Astrocyte of the cerebellum (primary cell): ENCODE data around the gene EHBP1.

Source experiments
- DNase-seq: peaks from one replicate; pipeline ENCODE4 v3.0.0-alpha.2; 2011; ENCODE audit warnings: low read depth
- H3K4me3 ChIP-seq: 2 replicates; pipeline ENCODE4 v1.5.1; 2011; ENCODE audit warnings: mild to moderate bottlenecking, low read depth, low read length, moderate library complexity
- CTCF ChIP-seq: IDR thresholded peaks from 2 replicates; pipeline ENCODE4 v1.5.1; 2012; ENCODE audit warnings: low read length, low read depth, moderate library complexity, mild to moderate bottlenecking; ENCODE audit errors: missing control alignments
- in situ Hi-C: cut with HindIII; loops from 2 replicates; pipeline ENCODE4 v1.10.0; 2017; ENCODE audit warnings: low sequenced_read_pairs

The EHBP1 gene

GRCh38 chr2:62852254-62852653 lies 146.7 kb downstream of the EHBP1 start:
- TF ChIP-seq CTCF = no peak
- no peak for DNase-seq
- in situ Hi-C loops = no loop called here
- no peak overlapping the region for H3K4me3 ChIP-seq

DNA sequence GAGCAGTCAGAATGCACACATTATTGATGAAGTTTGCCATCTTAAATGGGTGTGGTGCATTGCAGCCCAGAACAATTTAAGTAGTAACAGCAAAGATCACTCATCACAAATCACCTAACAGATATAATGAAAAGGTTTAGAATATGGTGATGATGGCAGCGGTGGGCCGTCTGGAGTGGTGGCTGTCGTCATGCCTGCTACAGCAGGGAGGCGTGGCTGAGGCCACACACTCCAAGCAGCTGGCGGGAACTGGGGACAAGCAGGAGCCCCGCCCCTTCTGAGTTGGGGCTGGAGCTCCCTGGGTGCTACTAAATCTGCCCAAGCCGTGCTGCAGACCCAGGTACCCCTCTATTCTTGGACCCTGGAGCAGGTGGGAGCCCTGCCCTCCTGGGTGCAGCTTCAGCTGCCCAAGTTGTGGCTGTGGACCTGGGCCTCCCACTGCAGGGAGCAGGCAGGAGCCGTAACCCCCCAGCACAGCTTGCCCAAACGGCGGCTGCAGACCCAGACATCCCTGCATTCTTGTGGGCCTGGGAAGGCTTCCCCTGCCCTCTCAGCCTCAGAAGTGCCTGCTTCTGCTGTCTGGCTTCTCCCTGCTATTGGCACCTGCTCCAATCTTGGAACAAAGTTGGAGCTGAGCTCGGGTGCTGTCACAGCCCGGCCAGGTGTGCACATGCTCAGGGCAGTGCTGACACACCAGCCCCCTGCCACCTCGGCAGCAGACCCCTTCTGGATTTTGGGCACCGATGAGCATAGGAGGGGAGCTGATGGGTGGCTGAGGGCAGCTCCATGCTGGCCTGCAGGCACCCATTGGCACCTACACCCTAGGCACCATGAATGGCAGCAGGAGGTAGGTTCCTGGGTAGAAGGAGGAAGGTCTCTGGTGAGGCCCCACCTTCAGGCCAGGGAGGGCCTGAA lies 149.3 kb downstream of the EHBP1 start:
- no peak for DNase-seq
- H3K4me3 ChIP-seq = no peak overlapping the region
- in situ Hi-C loops = no loop called here
- no peak for TF ChIP-seq CTCF

DNA sequence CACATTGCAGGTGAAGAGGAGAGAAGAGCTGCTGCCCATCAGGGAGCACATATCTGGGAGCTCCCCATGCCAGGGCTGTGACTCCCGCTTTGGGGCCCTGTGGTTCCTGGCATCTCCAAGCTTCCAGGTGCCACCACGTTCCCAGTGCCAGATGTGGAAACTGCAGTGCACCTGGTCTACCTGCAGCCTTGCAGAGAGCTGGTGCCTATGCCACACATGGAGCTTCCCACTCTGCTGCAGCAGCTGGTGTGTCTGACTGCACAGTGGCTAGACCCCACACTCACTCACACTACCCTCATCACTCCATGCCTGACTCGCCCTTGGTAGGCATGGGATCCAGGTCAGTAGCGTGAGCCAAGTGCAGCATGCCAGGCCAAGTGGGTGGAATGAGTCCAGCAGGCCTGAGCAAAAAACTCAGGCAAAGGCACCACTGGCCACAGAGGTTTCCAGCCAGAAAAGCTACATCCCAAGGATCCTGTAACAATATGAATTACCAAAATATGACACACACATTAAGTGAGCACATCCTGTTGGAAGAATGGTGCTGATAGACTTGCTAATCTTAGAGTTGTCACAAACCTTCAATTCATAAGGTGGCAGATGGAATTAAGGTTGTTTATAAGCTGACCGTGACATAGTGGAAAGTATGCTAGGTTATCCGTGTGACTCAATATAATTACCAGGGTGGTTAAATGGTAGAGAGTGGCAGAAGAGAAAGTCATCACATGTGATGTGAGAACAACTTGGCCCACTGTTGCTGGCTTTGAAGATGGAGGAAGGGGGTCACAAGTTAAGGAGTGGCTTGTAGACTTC lies 150.9 kb downstream of the EHBP1 start:
- no peak for TF ChIP-seq CTCF
- in situ Hi-C loops = no loop called here

GRCh38 chr2:62857139-62857931 lies 151.8 kb downstream of the EHBP1 start:
- no peak overlapping the region for H3K4me3 ChIP-seq
- in situ Hi-C loops = no loop called here
- DNase-seq = no peak
- no peak for TF ChIP-seq CTCF

More for the DNA sequence above, 150.9 kb downstream of the EHBP1 start:
- no peak for DNase-seq
- H3K4me3 ChIP-seq = no peak overlapping the region

DNA sequence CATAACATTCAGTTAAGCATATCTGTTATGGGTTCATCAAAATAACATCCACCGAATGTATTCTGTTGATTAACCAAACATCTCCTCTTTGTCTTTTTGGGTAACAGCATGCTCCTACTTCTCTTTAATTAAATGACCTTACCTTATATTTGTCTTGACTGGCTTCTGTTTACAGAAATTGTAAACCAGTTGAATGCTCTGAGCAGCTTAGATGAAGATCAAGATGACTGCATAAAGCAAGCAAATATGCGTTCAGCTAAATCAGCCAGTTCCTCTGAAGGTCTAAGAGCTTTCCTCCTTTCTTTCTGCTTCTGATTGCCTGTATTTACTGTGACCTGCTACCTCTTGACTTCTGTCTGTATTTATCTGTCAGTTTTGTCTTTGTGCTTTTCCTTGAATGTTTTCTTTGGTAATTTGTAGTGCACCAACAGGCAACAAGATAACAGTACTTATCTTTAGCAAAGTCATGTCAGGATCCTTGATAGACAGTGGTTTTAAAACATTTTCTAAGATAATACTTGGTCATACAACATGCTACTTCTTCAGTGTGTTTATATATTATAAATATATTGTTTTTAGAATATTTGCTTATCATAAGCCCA lies 152.8 kb downstream of the EHBP1 start:
- H3K4me3 ChIP-seq = no peak overlapping the region
- no peak for TF ChIP-seq CTCF
- in situ Hi-C loops = no loop called here
- DNase-seq = no peak

DNA sequence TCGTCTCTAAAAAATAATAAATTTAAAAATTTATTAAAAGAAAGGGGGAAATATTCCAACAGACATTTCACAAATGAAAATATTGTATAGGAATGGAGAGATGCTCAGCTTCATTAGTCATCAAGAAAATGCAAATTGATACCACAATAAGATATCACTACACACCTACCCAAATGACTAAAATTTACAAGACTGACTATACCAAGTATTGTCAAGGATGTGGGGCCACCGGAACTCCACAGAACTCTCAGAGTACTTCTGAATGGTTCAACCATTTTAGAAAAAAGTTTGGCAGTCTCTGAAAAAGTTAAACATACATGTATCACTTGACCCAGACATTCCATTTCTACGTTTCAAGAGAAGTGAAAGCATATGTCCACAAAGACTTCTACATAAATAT lies 163.4 kb downstream of the EHBP1 start:
- no peak for DNase-seq
- H3K4me3 ChIP-seq = no peak overlapping the region
- in situ Hi-C loops = no loop called here
- TF ChIP-seq CTCF = no peak
